NB4 (cell line): ENCODE results near the gene SPATA9.

Source experiments
- CTCF ChIP-seq: IDR thresholded peaks from one replicate; pipeline ENCODE4 v1.5.1; 2012; ENCODE audit warnings: low read depth, low read length
- MAX ChIP-seq: IDR thresholded peaks from 2 replicates; pipeline ENCODE4 v1.6.1; 2011; ENCODE audit warnings: low read depth, low read length
- MYC ChIP-seq: IDR thresholded peaks from 2 replicates; pipeline ENCODE4 v1.6.1; 2011; ENCODE audit warnings: low read depth, low read length
- POLR2A ChIP-seq: IDR thresholded peaks from 2 replicates; pipeline ENCODE4 v1.6.1; 2011; ENCODE audit warnings: mild to moderate bottlenecking; ENCODE audit not compliant: insufficient read length; ENCODE audit errors: extremely low read depth

GRCh38 chr5:95718203-95718602 lies 35.4 kb upstream of the SPATA9 start:
- TF ChIP-seq CTCF (no peak), POLR2A (no peak), MAX (peak; percentile 24; the same call in 1 of the 2 replicates), MYC (no peak)
